GM23338 (cell line): ENCODE results near the gene AGAP1. TPM values are rescaled to one million over a fixed set of nuclear protein-coding genes. Genes with fewer than 3 reads are reported as not detected.

Source experiments
- ATAC-seq: fragments of 200-7000 bp; cut with Tn5 transposase; 3 replicates; pipeline ENCODE4 v1.9.1; 2020
- DNase-seq: peaks from one replicate; pipeline ENCODE4 v3.0.0-alpha.2; 2015; ENCODE audit warnings: low spot score
- H2AFZ ChIP-seq: fragments of 200-600 bp; sonication (generic); 2 replicates; pipeline ENCODE4 v1.8.0; 2016; ENCODE audit warnings: antibody characterized with exemption, mild to moderate bottlenecking, moderate library complexity
- H3F3A ChIP-seq: fragments of 200-600 bp; sonication (generic); replicated peaks from 2 replicates; pipeline ENCODE4 v1.8.0; 2017; ENCODE audit warnings: antibody characterized with exemption, mixed run types, low read depth
- H3K27ac ChIP-seq: fragments of 200-600 bp; sonication (generic); 2 replicates; pipeline ENCODE4 v1.6.1; 2016; ENCODE audit warnings: low read depth
- H3K27me3 ChIP-seq: fragments of 200-600 bp; sonication (generic); 2 replicates; pipeline ENCODE4 v1.8.0; 2016; ENCODE audit warnings: mild to moderate bottlenecking, mixed run types, moderate library complexity; ENCODE audit not compliant: insufficient read depth
- H3K36me3 ChIP-seq: fragments of 200-600 bp; sonication (generic); 2 replicates; pipeline ENCODE4 v1.8.0; 2016; ENCODE audit warnings: mild to moderate bottlenecking; ENCODE audit not compliant: insufficient read depth
- H3K4me1 ChIP-seq: fragments of 200-600 bp; sonication (generic); 2 replicates; pipeline ENCODE4 v1.8.0; 2016; ENCODE audit warnings: mild to moderate bottlenecking, moderate library complexity; ENCODE audit not compliant: insufficient read depth
- H3K4me2 ChIP-seq: fragments of 200-600 bp; sonication (generic); 2 replicates; pipeline ENCODE4 v1.7.1; 2017; ENCODE audit warnings: mixed run types
- H3K4me3 ChIP-seq: fragments of 200-600 bp; sonication (generic); 2 replicates; pipeline ENCODE4 v1.6.1; 2016; ENCODE audit warnings: mixed run types
- H3K79me2 ChIP-seq: fragments of 200-600 bp; sonication (generic); replicated peaks from 2 replicates; pipeline ENCODE4 v1.8.0; 2017; ENCODE audit warnings: mild to moderate bottlenecking; ENCODE audit not compliant: insufficient read depth
- H3K9me2 ChIP-seq: fragments of 200-600 bp; sonication (generic); 2 replicates; pipeline ENCODE4 v1.8.0; 2017; ENCODE audit not compliant: insufficient read depth
- H4K20me1 ChIP-seq: fragments of 200-600 bp; sonication (generic); replicated peaks from 2 replicates; pipeline ENCODE4 v1.8.0; 2017; ENCODE audit warnings: mild to moderate bottlenecking; ENCODE audit not compliant: insufficient read depth
- H3K27ac Mint-ChIP-seq: 2 replicates; pipeline ENCODE4 v1.8.0; 2020; ENCODE audit warnings: inconsistent platforms, mild to moderate bottlenecking, moderate library complexity, mixed read lengths
- H3K27me3 Mint-ChIP-seq: 3 replicates; pipeline ENCODE4 v1.8.0; 2022; ENCODE audit warnings: low read depth, mild to moderate bottlenecking, moderate library complexity, mixed read lengths, inconsistent platforms; ENCODE audit not compliant: insufficient read depth, poor library complexity
- H3K36me3 Mint-ChIP-seq: 3 replicates; pipeline ENCODE4 v1.8.0; 2021; ENCODE audit warnings: low read depth, mild to moderate bottlenecking, inconsistent platforms, moderate library complexity, mixed read lengths
- H3K4me1 Mint-ChIP-seq: 3 replicates; pipeline ENCODE4 v1.8.0; 2020; ENCODE audit warnings: mild to moderate bottlenecking, inconsistent platforms, mixed read lengths
- H3K4me3 Mint-ChIP-seq: 3 replicates; pipeline ENCODE4 v1.8.0; 2021; ENCODE audit warnings: moderate library complexity, mild to moderate bottlenecking, inconsistent platforms, mixed read lengths
- H3K9me3 Mint-ChIP-seq: 3 replicates; pipeline ENCODE4 v1.8.0; 2020; ENCODE audit warnings: moderate library complexity, mild to moderate bottlenecking, inconsistent platforms, mixed read lengths
- CREB1 ChIP-seq: fragments of 250-450 bp; sonication (Bioruptor Pico); IDR thresholded peaks from 2 replicates; pipeline ENCODE4 v1.5.0; 2020; ENCODE audit warnings: low read depth, mild to moderate bottlenecking, moderate library complexity
- EZH2 ChIP-seq: fragments of 200-600 bp; sonication (generic); IDR thresholded peaks from one replicate; pipeline ENCODE4 v1.8.0; 2017; ENCODE audit warnings: antibody characterized with exemption, mild to moderate bottlenecking, low read depth; ENCODE audit not compliant: unreplicated experiment
- EZH2phosphoT487 ChIP-seq: fragments of 200-600 bp; sonication (generic); IDR thresholded peaks from one replicate; pipeline ENCODE4 v1.8.1; 2018; ENCODE audit warnings: antibody characterized with exemption; ENCODE audit not compliant: unreplicated experiment
- JUNB ChIP-seq: IDR thresholded peaks from one replicate; pipeline ENCODE4 v1.6.1; 2016; ENCODE audit warnings: antibody characterized with exemption; ENCODE audit not compliant: unreplicated experiment
- NANOG ChIP-seq: IDR thresholded peaks from 2 replicates; pipeline ENCODE4 v1.6.1; 2016; ENCODE audit warnings: antibody characterized with exemption, borderline replicate concordance
- POLR2AphosphoS5 ChIP-seq: IDR thresholded peaks from 2 replicates; pipeline ENCODE4 v1.6.1; 2016; ENCODE audit warnings: antibody characterized with exemption, low read depth
- STAT1 ChIP-seq: IDR thresholded peaks from one replicate; pipeline ENCODE4 v1.6.1; 2016; ENCODE audit warnings: antibody characterized with exemption; ENCODE audit not compliant: unreplicated experiment
- ZNF114 ChIP-seq: fragments of 250-450 bp; sonication (Bioruptor Pico); IDR thresholded peaks from 2 replicates; pipeline ENCODE4 v1.5.0; 2020; ENCODE audit warnings: mild to moderate bottlenecking, moderate library complexity
- ZNF331 ChIP-seq: fragments of 250-450 bp; sonication (Bioruptor Pico); IDR thresholded peaks from 2 replicates; pipeline ENCODE4 v1.5.0; 2020; ENCODE audit warnings: low read depth, mild to moderate bottlenecking, moderate library complexity
- polyA plus RNA-seq: library from polyadenylated mRNA; unstranded; fragments of >200 nt; fragmentation: Nextera tagmentation; extraction: Ambion mirVana; gene quantifications from 2 replicates; pipeline ENCODE4 v1.2.1, GENCODE V29; 2016
- total RNA-seq: library from RNA; depleted of rRNA; stranded (reverse); fragments of >200 nt; shearing (Covaris generic); gene quantifications from 2 replicates; pipeline ENCODE4 v1.2.3, GENCODE V29; 2014
- TF ChIP-seq, protein P1 (sequence below): IDR thresholded peaks from one replicate; pipeline ENCODE4 v1.6.1; 2018; ENCODE audit warnings: antibody characterized with exemption; ENCODE audit not compliant: unreplicated experiment
- TF ChIP-seq, protein P2 (sequence below), 2 experiments: fragments of 200-600 bp in 1 of 2; sonication (generic) in 1 of 2; conservative IDR thresholded peaks; 2 replicates each; pipeline versions ENCODE4 v1.5.1 to v1.6.1; 2016 to 2017; ENCODE audit warnings: antibody characterized with exemption in 2 of 2, low read depth in 2 of 2, mild to moderate bottlenecking in 2 of 2, moderate library complexity in 1 of 2
- TF ChIP-seq, protein P3 (sequence below): IDR thresholded peaks from 2 replicates; pipeline ENCODE4 v1.6.1; 2016; ENCODE audit warnings: antibody characterized with exemption
- TF ChIP-seq, protein P4 (sequence below): fragments of 250-450 bp; sonication (Bioruptor Pico); IDR thresholded peaks from 2 replicates; pipeline ENCODE4 v1.5.0; 2020; ENCODE audit warnings: mild to moderate bottlenecking, moderate library complexity

Gene AGAP1
- total and polyA plus RNA-seq, 2 experiments from 2014 or later: 13.3 to 27.9 TPM

DNA sequence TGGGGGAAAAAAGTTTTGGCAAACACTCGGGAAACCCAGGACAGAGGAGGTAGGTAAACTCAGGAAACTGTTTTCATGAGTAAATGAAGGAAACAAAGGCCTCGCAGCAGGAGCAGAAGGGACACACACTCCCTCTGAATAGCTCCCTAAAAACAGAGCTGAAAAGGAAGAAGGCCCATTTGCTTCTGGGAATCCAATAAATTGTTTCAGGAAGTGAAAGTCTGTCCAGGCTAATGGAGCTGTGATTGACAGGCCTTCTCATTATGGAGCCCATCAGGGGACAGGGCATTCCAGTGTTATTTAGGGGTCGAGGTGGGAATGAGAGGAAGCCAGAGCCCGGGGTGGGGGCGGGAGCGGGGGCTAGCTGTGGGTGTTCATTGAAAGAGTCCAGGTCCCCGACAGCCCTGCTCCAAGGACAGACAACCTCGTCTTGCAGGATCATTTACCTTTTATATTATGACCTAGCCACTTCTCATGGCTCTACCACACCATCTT lies 593.2 kb downstream of the AGAP1 start:
- Mint-ChIP-seq H3K4me1 (peaks cover 76% of the 10 kb centered on the region), H3K36me3 (no peaks in the 10 kb centered on the region), H3K27ac (peak overlapping the region; percentile 94), H3K27me3 (peaks cover 26% of the 10 kb centered on the region), H3K9me3 (no peaks in the 10 kb centered on the region; the same call in 2 of the 3 replicates), H3K4me3 (peak overlapping the region; percentile 44; the same call in 2 of the 3 replicates)
- Histone ChIP-seq H2AFZ (no peak overlapping the region), H3K27me3 (no peaks in the 10 kb centered on the region), H3K79me2 (0 out of 2 replicates have a peak, but pooled peaks cover 3% of the 10 kb centered on the region), H4K20me1 (no peaks in the 10 kb centered on the region), H3F3A (peaks cover 5% of the 10 kb centered on the region), H3K36me3 (no peaks in the 10 kb centered on the region), H3K9me2 (no peaks in the 10 kb centered on the region), H3K4me1 (peaks cover 67% of the 10 kb centered on the region), H3K4me3 (peak overlapping the region; percentile 18; the same call in 1 of the 2 replicates), H3K27ac (peak overlapping the region; percentile 80), H3K4me2 (peak overlapping the region; percentile 59)
- ATAC-seq (peak; percentile 80), DNase-seq (peak; percentile 87)
- TF ChIP-seq EZH2phosphoT487 (no peak), STAT1 (no peak), NANOG (peak; percentile 92), EZH2 (no peak), ZNF331 (CRISPR knock-in tag) (no peak), JUNB (no peak), POLR2AphosphoS5 (no peak), CREB1 (CRISPR knock-in tag) (no peak), ZNF114 (CRISPR knock-in tag) (no peak)
- TF ChIP-seq, protein P1, sequence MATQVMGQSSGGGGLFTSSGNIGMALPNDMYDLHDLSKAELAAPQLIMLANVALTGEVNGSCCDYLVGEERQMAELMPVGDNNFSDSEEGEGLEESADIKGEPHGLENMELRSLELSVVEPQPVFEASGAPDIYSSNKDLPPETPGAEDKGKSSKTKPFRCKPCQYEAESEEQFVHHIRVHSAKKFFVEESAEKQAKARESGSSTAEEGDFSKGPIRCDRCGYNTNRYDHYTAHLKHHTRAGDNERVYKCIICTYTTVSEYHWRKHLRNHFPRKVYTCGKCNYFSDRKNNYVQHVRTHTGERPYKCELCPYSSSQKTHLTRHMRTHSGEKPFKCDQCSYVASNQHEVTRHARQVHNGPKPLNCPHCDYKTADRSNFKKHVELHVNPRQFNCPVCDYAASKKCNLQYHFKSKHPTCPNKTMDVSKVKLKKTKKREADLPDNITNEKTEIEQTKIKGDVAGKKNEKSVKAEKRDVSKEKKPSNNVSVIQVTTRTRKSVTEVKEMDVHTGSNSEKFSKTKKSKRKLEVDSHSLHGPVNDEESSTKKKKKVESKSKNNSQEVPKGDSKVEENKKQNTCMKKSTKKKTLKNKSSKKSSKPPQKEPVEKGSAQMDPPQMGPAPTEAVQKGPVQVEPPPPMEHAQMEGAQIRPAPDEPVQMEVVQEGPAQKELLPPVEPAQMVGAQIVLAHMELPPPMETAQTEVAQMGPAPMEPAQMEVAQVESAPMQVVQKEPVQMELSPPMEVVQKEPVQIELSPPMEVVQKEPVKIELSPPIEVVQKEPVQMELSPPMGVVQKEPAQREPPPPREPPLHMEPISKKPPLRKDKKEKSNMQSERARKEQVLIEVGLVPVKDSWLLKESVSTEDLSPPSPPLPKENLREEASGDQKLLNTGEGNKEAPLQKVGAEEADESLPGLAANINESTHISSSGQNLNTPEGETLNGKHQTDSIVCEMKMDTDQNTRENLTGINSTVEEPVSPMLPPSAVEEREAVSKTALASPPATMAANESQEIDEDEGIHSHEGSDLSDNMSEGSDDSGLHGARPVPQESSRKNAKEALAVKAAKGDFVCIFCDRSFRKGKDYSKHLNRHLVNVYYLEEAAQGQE: no peak
- TF ChIP-seq, protein P2, sequence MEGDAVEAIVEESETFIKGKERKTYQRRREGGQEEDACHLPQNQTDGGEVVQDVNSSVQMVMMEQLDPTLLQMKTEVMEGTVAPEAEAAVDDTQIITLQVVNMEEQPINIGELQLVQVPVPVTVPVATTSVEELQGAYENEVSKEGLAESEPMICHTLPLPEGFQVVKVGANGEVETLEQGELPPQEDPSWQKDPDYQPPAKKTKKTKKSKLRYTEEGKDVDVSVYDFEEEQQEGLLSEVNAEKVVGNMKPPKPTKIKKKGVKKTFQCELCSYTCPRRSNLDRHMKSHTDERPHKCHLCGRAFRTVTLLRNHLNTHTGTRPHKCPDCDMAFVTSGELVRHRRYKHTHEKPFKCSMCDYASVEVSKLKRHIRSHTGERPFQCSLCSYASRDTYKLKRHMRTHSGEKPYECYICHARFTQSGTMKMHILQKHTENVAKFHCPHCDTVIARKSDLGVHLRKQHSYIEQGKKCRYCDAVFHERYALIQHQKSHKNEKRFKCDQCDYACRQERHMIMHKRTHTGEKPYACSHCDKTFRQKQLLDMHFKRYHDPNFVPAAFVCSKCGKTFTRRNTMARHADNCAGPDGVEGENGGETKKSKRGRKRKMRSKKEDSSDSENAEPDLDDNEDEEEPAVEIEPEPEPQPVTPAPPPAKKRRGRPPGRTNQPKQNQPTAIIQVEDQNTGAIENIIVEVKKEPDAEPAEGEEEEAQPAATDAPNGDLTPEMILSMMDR (conservative IDR thresholded peaks at IDR 0.05; ENCODE audit: low read depth in 2 of 2): no peak
- TF ChIP-seq, protein P3, sequence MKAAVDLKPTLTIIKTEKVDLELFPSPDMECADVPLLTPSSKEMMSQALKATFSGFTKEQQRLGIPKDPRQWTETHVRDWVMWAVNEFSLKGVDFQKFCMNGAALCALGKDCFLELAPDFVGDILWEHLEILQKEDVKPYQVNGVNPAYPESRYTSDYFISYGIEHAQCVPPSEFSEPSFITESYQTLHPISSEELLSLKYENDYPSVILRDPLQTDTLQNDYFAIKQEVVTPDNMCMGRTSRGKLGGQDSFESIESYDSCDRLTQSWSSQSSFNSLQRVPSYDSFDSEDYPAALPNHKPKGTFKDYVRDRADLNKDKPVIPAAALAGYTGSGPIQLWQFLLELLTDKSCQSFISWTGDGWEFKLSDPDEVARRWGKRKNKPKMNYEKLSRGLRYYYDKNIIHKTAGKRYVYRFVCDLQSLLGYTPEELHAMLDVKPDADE: peak; percentile 72; the same call in 1 of the 2 replicates
- TF ChIP-seq, protein P4, sequence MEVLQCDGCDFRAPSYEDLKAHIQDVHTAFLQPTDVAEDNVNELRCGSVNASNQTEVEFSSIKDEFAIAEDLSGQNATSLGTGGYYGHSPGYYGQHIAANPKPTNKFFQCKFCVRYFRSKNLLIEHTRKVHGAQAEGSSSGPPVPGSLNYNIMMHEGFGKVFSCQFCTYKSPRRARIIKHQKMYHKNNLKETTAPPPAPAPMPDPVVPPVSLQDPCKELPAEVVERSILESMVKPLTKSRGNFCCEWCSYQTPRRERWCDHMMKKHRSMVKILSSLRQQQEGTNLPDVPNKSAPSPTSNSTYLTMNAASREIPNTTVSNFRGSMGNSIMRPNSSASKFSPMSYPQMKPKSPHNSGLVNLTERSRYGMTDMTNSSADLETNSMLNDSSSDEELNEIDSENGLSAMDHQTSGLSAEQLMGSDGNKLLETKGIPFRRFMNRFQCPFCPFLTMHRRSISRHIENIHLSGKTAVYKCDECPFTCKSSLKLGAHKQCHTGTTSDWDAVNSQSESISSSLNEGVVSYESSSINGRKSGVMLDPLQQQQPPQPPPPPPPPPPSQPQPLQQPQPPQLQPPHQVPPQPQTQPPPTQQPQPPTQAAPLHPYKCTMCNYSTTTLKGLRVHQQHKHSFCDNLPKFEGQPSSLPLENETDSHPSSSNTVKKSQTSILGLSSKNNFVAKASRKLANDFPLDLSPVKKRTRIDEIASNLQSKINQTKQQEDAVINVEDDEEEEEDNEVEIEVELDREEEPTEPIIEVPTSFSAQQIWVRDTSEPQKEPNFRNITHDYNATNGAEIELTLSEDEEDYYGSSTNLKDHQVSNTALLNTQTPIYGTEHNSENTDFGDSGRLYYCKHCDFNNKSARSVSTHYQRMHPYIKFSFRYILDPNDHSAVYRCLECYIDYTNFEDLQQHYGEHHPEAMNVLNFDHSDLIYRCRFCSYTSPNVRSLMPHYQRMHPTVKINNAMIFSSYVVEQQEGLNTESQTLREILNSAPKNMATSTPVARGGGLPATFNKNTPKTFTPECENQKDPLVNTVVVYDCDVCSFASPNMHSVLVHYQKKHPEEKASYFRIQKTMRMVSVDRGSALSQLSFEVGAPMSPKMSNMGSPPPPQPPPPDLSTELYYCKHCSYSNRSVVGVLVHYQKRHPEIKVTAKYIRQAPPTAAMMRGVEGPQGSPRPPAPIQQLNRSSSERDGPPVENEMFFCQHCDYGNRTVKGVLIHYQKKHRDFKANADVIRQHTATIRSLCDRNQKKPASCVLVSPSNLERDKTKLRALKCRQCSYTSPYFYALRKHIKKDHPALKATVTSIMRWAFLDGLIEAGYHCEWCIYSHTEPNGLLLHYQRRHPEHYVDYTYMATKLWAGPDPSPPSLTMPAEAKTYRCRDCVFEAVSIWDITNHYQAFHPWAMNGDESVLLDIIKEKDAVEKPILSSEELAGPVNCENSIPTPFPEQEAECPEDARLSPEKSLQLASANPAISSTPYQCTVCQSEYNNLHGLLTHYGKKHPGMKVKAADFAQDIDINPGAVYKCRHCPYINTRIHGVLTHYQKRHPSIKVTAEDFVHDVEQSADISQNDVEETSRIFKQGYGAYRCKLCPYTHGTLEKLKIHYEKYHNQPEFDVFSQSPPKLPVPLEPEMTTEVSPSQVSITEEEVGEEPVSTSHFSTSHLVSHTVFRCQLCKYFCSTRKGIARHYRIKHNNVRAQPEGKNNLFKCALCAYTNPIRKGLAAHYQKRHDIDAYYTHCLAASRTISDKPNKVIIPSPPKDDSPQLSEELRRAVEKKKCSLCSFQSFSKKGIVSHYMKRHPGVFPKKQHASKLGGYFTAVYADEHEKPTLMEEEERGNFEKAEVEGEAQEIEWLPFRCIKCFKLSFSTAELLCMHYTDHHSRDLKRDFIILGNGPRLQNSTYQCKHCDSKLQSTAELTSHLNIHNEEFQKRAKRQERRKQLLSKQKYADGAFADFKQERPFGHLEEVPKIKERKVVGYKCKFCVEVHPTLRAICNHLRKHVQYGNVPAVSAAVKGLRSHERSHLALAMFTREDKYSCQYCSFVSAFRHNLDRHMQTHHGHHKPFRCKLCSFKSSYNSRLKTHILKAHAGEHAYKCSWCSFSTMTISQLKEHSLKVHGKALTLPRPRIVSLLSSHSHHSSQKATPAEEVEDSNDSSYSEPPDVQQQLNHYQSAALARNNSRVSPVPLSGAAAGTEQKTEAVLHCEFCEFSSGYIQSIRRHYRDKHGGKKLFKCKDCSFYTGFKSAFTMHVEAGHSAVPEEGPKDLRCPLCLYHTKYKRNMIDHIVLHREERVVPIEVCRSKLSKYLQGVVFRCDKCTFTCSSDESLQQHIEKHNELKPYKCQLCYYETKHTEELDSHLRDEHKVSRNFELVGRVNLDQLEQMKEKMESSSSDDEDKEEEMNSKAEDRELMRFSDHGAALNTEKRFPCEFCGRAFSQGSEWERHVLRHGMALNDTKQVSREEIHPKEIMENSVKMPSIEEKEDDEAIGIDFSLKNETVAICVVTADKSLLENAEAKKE (CRISPR knock-in tag): 0 out of 2 replicates have a peak, but pooled peaks have one; percentile 29
